PC-3 (cell line): ENCODE results near the gene SLC26A1. TPM values are rescaled to one million over a fixed set of nuclear protein-coding genes. Genes with fewer than 3 reads are reported as not detected.

Source experiments
- ATAC-seq: fragments of 200-7000 bp; cut with Tn5 transposase; 2 replicates; pipeline ENCODE4 v1.9.1; 2020; ENCODE audit warnings: mild to moderate bottlenecking, moderate library complexity
- BruUV-seq: library from RNA; stranded (reverse); fragments of 400-500 nt; replicated peaks from 2 replicates; lab custom pipeline; 2021; lab: Mats Ljungman, UMichigan
- CTCF ChIA-PET: fragments of 300-600 bp; sonication (Branson Sonifier 250); formaldehyde crosslinking; loops from one replicate; lab custom pipeline; 2022; ENCODE audit warnings: antibody characterized with exemption; lab: Charles Lee
- POLR2A ChIA-PET: fragments of 300-600 bp; sonication (Branson Sonifier 250); formaldehyde crosslinking; loops from one replicate; lab custom pipeline; 2022; ENCODE audit warnings: antibody characterized with exemption; ENCODE audit not compliant: unreplicated experiment; lab: Charles Lee
- DNase-seq: peaks from one replicate; pipeline ENCODE4 v3.0.0-alpha.2; 2015
- H2AFZ ChIP-seq: fragments of 300-600 bp; sonication (generic); 2 replicates; pipeline ENCODE4 v1.6.0; 2016; ENCODE audit warnings: antibody characterized with exemption, low read length
- H3F3A ChIP-seq: fragments of 300-600 bp; sonication (generic); one replicate; pipeline ENCODE4 v1.6.0; 2017; ENCODE audit warnings: antibody characterized with exemption, low read length, control low read depth, mild to moderate bottlenecking; ENCODE audit not compliant: unreplicated experiment
- H3K27ac ChIP-seq: fragments of 300-600 bp; sonication (generic); 2 replicates; pipeline ENCODE4 v1.5.1; 2016; ENCODE audit warnings: mild to moderate bottlenecking, low read length
- H3K27me3 ChIP-seq: fragments of 300-600 bp; sonication (generic); 2 replicates; pipeline ENCODE4 v1.6.1; 2016; ENCODE audit warnings: low read length, mixed read lengths
- H3K36me3 ChIP-seq: fragments of 300-600 bp; sonication (generic); 2 replicates; pipeline ENCODE4 v1.6.1; 2016; ENCODE audit warnings: low read depth, mixed run types, low read length, mixed read lengths
- H3K4me1 ChIP-seq: fragments of 300-600 bp; sonication (generic); 2 replicates; pipeline ENCODE4 v1.5.1; 2016; ENCODE audit warnings: low read length; ENCODE audit not compliant: insufficient read depth
- H3K4me2 ChIP-seq: fragments of 300-600 bp; sonication (generic); 2 replicates; pipeline ENCODE4 v1.6.0; 2016; ENCODE audit warnings: low read length
- H3K4me3 ChIP-seq: fragments of 300-600 bp; sonication (generic); 2 replicates; pipeline ENCODE4 v1.5.1; 2016; ENCODE audit warnings: mild to moderate bottlenecking, low read length, mixed read lengths
- H3K79me2 ChIP-seq: fragments of 300-600 bp; sonication (generic); 2 replicates; pipeline ENCODE4 v1.6.1; 2017; ENCODE audit warnings: low read length, mixed read lengths
- H3K9ac ChIP-seq: fragments of 300-600 bp; sonication (generic); 2 replicates; pipeline ENCODE4 v1.6.0; 2016; ENCODE audit warnings: mild to moderate bottlenecking, low read length
- H3K9me2 ChIP-seq: fragments of 300-600 bp; sonication (generic); replicated peaks from 2 replicates; pipeline ENCODE4 v1.6.1; 2016; ENCODE audit warnings: mixed run types, low read length, mixed read lengths
- H3K9me3 ChIP-seq: fragments of 300-600 bp; sonication (generic); 2 replicates; pipeline ENCODE4 v1.6.1; 2016; ENCODE audit warnings: low read length, mixed read lengths
- H4K20me1 ChIP-seq: fragments of 300-600 bp; sonication (generic); 2 replicates; pipeline ENCODE4 v1.6.1; 2016; ENCODE audit warnings: low read length, mixed read lengths
- CTCF ChIP-seq: fragments of 300-600 bp; sonication (generic); conservative IDR thresholded peaks from 2 replicates; pipeline ENCODE4 v1.5.1; 2017; ENCODE audit warnings: antibody characterized with exemption, low read depth, mild to moderate bottlenecking, low read length
- EZH2 ChIP-seq: fragments of 300-600 bp; sonication (generic); IDR thresholded peaks from one replicate; pipeline ENCODE4 v1.6.1; 2017; ENCODE audit warnings: antibody characterized with exemption, mild to moderate bottlenecking, low read length; ENCODE audit not compliant: unreplicated experiment
- EZH2phosphoT487 ChIP-seq: fragments of 300-600 bp; sonication (generic); IDR thresholded peaks from 2 replicates; pipeline ENCODE4 v1.6.1; 2018; ENCODE audit warnings: mild to moderate bottlenecking, antibody characterized with exemption, low read length, borderline replicate concordance
- intact Hi-C: fragments of 100-400 bp; cut with micrococcal nuclease; formaldehyde crosslinking; loops from 2 replicates; pipeline ENCODE4 v1.9.0; 2023
- total RNA-seq: library from RNA; depleted of rRNA; stranded (reverse); fragments of >200 nt; gene quantifications from 2 replicates; pipeline ENCODE4 v1.2.3, GENCODE V29; 2014

Gene SLC26A1
- total RNA-seq, 1 experiment from 2014 or later, result not detected

- ATAC-seq, result no peak
- Histone ChIP-seq H3K79me2 (no peaks in the 10 kb centered on the region), H3K4me3 (no peak overlapping the region), H3K27ac (no peak overlapping the region), H3K4me2 (no peak overlapping the region), H4K20me1 (no peaks in the 10 kb centered on the region), H3K36me3 (no peaks in the 10 kb centered on the region), H3K27me3 (peaks cover 14% of the 10 kb centered on the region), H2AFZ (no peak overlapping the region), H3K4me1 (no peaks in the 10 kb centered on the region), H3F3A (no peaks in the 10 kb centered on the region), H3K9me3 (no peaks in the 10 kb centered on the region), H3K9me2 (no peaks in the 10 kb centered on the region), H3K9ac (no peak overlapping the region)
- DNase-seq, result no peak
- TF ChIP-seq CTCF (no peak), EZH2 (no peak), EZH2phosphoT487 (no peak)
- intact Hi-C loops, result no loop called here
- no TSS peak for BruUV-seq
- CTCF ChIA-PET, result no interaction called here
- POLR2A ChIA-PET, result no interaction called here
These were observed 9.0 kb upstream of the SLC26A1 start for GRCh38 chr4:1002131-1002630.

GRCh38 chr4:1001561-1002130 is 8.4 kb upstream of the SLC26A1 start:
- ChIA-PET POLR2A (no interaction called here), CTCF (no interaction called here)
- no peak for ATAC-seq

More at GRCh38 chr4:1001561-1002130, 8.4 kb upstream of the SLC26A1 start:
- Histone ChIP-seq H3K27me3 (peaks cover 14% of the 10 kb centered on the region), H3K4me1 (no peaks in the 10 kb centered on the region), H2AFZ (no peak overlapping the region), H3K79me2 (no peaks in the 10 kb centered on the region), H3K36me3 (no peaks in the 10 kb centered on the region), H3K4me3 (no peak overlapping the region), H4K20me1 (no peaks in the 10 kb centered on the region), H3F3A (no peaks in the 10 kb centered on the region), H3K9me2 (no peaks in the 10 kb centered on the region), H3K27ac (no peak overlapping the region), H3K4me2 (no peak overlapping the region), H3K9ac (no peak overlapping the region), H3K9me3 (no peaks in the 10 kb centered on the region)
- DNase-seq, result no peak
- no TSS peak for BruUV-seq
- TF ChIP-seq CTCF (no peak), EZH2phosphoT487 (no peak), EZH2 (no peak)
- intact Hi-C loops, result no loop called here
